CD4-positive, alpha-beta T cell (primary cell): ENCODE data around the gene EPHA1. TPM values are rescaled to one million over a fixed set of nuclear protein-coding genes. Genes with fewer than 3 reads are reported as not detected.
A peak's percentile ranks its signal among the peaks of the same experiment; 100 is the strongest.

Experiments
- ATAC-seq: fragments of 200-7000 bp; cut with Tn5 transposase; one replicate; pipeline ENCODE4 v1.10.0; 2022; ENCODE audit warnings: mild to moderate bottlenecking; ENCODE audit not compliant: poor library complexity
- CTCF ChIA-PET: fragments of 350-600 bp; sonication (Branson Sonifier 250); formaldehyde crosslinking; loops from one replicate; lab custom pipeline; 2021; ENCODE audit warnings: antibody characterized with exemption, inconsistent platforms; lab: Charles Lee
- POLR2A ChIA-PET: fragments of 350-600 bp; sonication (Branson Sonifier 250); formaldehyde crosslinking; loops from one replicate; lab custom pipeline; 2021; ENCODE audit warnings: antibody characterized with exemption, inconsistent platforms; lab: Charles Lee
- DNase-seq, 14 experiments: peaks; one replicate each; pipeline ENCODE4 v3.0.0-alpha.2; 2013 to 2020; ENCODE audit warnings: mixed read lengths in 2 of 14
- H3K27ac ChIP-seq, 2 donors: one replicate each; pipeline versions ENCODE4 v1.5.1 to v1.7.0; 2013; ENCODE audit warnings: low read length in 2 of 2, low read depth in 1 of 2, mild to moderate bottlenecking in 1 of 2
- H3K27me3 ChIP-seq, 2 experiments: 1 replicate in 1 of 2; 2 replicates in 1 of 2; pipeline versions ENCODE4 v1.6.1 to v1.7.0; 2013; ENCODE audit warnings: low read length in 2 of 2, control low read depth in 1 of 2, mild to moderate bottlenecking in 1 of 2, moderate library complexity in 1 of 2; ENCODE audit not compliant: insufficient read depth in 2 of 2, control insufficient read depth in 1 of 2
- H3K36me3 ChIP-seq: one replicate; pipeline ENCODE4 v1.6.1; 2013; ENCODE audit warnings: low read length, control low read depth; ENCODE audit not compliant: insufficient read depth
- H3K4me1 ChIP-seq: one replicate; pipeline ENCODE4 v1.6.1; 2013; ENCODE audit warnings: low read length, control low read depth; ENCODE audit not compliant: insufficient read depth
- H3K4me3 ChIP-seq: one replicate; pipeline ENCODE4 v1.5.1; 2013; ENCODE audit warnings: mild to moderate bottlenecking, low read length, moderate library complexity
- H3K9me3 ChIP-seq, 2 experiments: 1 replicate in 1 of 2; 2 replicates in 1 of 2; pipeline versions ENCODE4 v1.6.1 to v1.7.0; 2013; ENCODE audit warnings: low read length in 2 of 2, mild to moderate bottlenecking in 2 of 2, control low read depth in 1 of 2, moderate library complexity in 1 of 2; ENCODE audit not compliant: control insufficient read depth in 1 of 2, insufficient read depth in 1 of 2
- H3K27ac Mint-ChIP-seq: one replicate; pipeline ENCODE4 v1.8.0; 2020; ENCODE audit warnings: mixed read lengths
- H3K27me3 Mint-ChIP-seq: one replicate; pipeline ENCODE4 v1.8.0; 2021; ENCODE audit warnings: mixed read lengths
- H3K36me3 Mint-ChIP-seq: one replicate; pipeline ENCODE4 v1.8.0; 2021; ENCODE audit warnings: low read depth, mixed read lengths
- H3K4me1 Mint-ChIP-seq: one replicate; pipeline ENCODE4 v1.8.0; 2021; ENCODE audit warnings: low read depth, mixed read lengths
- H3K4me3 Mint-ChIP-seq: one replicate; pipeline ENCODE4 v1.8.0; 2020; ENCODE audit warnings: mild to moderate bottlenecking, mixed read lengths
- H3K9me3 Mint-ChIP-seq: one replicate; pipeline ENCODE4 v1.8.0; 2020; ENCODE audit warnings: mixed read lengths
- intact Hi-C, 2 experiments: fragments of 100-400 bp; cut with DNase I in 1 of 2; cut with micrococcal nuclease in 1 of 2; formaldehyde crosslinking; loops; one replicate each; pipeline versions ENCODE4 v1.15.1 to v1.9.0; 2023 to 2025; cut with DNase I, micrococcal nuclease
- total RNA-seq, 174 experiments: library from RNA in 2 of 174; stranded (reverse) in 2 of 174; gene quantifications; one replicate each; pipeline ENCODE4 v1.2.3 and lab custom pipeline; 2021 to 2026
- TF ChIP-seq, protein P1 (sequence below): fragments of 200-600 bp; IDR thresholded peaks from one replicate; pipeline ENCODE4 v1.8.0; 2022; ENCODE audit warnings: antibody characterized with exemption, mild to moderate bottlenecking

The EPHA1 gene
- total RNA-seq, 2 experiments from 2014 or later: 16.0 to 19.0 TPM

DNA sequence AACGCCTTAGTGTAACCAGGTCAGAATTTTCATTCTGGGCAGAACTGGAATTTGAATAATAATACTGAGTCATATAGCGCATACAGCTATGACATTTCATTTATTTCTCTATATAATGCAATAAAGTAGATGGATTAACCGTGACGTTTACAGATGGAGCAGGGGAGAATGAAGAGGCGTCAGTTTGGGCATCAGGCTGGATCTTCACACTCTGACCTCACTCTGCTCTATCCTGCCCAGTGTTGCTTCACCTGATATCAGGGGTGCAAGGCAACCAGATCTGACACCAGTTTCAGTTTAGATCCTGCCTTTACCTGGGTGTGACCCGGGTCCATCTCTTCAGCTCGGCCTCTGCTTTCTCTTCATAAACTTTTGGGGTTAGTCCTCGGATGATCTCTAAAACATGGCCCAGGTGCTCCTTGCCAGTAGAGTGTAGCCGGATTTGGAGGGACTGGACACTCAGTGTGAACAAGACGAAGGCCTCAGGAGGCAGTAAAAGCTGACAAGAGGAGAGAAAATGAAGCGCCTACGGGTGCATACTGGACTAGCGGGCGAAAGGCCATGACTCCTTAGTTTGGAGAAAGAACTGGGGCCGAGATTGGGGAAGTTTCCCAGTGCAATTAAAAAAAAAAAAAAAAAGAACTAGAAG, 28.9 kb downstream of the EPHA1 start:
- peaks cover 77% of the 10 kb centered on the region for H3K4me1 ChIP-seq
- no peaks in the 10 kb centered on the region for H3K9me3 Mint-ChIP-seq
- peaks cover 14% of the 10 kb centered on the region for H3K36me3 Mint-ChIP-seq
- H3K4me1 Mint-ChIP-seq: peaks cover 47% of the 10 kb centered on the region
- H3K27me3 ChIP-seq: no peaks in the 10 kb centered on the region
- CTCF ChIA-PET: interaction anchor here (0.6 to 2.1 kb wide), 38 partner anchors 8 to 765 kb away, joined by 3 to 16 read pairs (median 5); partner anchors contain the start of genes CASP2, EPHA1, FAM131B and GSTK1
- intact Hi-C loops: loop anchor here (1.0 to 10.0 kb wide), 8 partner anchors 15 to 572 kb away; partner anchors contain the start of genes CASP2 (in 1 of the 2), EPHA1 (in 1 of the 2) and EPHB6 (in 1 of the 2)
- ATAC-seq (no peak), DNase-seq (peak in 1 of 14 experiments; percentile 57)
- no peaks in the 10 kb centered on the region for H3K36me3 ChIP-seq
- TF ChIP-seq, protein P1, sequence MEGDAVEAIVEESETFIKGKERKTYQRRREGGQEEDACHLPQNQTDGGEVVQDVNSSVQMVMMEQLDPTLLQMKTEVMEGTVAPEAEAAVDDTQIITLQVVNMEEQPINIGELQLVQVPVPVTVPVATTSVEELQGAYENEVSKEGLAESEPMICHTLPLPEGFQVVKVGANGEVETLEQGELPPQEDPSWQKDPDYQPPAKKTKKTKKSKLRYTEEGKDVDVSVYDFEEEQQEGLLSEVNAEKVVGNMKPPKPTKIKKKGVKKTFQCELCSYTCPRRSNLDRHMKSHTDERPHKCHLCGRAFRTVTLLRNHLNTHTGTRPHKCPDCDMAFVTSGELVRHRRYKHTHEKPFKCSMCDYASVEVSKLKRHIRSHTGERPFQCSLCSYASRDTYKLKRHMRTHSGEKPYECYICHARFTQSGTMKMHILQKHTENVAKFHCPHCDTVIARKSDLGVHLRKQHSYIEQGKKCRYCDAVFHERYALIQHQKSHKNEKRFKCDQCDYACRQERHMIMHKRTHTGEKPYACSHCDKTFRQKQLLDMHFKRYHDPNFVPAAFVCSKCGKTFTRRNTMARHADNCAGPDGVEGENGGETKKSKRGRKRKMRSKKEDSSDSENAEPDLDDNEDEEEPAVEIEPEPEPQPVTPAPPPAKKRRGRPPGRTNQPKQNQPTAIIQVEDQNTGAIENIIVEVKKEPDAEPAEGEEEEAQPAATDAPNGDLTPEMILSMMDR: no peak
- POLR2A ChIA-PET: interaction anchor here (0.6 to 3.1 kb wide), 29 partner anchors 8 to 936 kb away, joined by 3 to 57 read pairs (median 4); partner anchors contain the start of genes CASP2, EPHA1 and GSTK1
- no peaks in the 10 kb centered on the region for H3K27me3 Mint-ChIP-seq
- peak overlapping the region; percentile 87 for H3K4me3 ChIP-seq
- H3K9me3 ChIP-seq: no peaks in the 10 kb centered on the region
- peak overlapping the region; percentile 91 to 97 for H3K27ac ChIP-seq
- H3K4me3 Mint-ChIP-seq: peak overlapping the region; percentile 95
- H3K27ac Mint-ChIP-seq: peak overlapping the region; percentile 98

DNA sequence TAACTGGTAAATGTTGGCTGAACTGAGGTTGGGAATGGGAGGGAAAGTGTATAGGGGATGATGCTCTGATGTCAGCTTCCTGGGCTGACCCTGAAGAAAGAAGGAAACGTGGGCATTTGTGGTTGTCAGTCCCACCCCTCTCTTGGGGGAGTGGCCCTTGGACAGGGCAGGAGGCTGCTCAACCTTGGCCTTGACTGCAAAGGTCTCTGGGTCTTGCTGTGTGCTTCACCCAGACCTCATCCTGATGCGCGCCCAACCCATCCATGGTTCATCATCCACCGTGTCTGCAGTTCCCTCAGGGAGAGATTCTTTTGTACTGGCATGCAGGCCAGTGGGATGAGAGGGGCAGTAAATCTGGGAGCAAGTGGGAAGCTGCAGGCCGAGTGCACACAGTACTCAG, 32.3 kb downstream of the EPHA1 start:
- intact Hi-C loops: loop anchor here in 1 of 2 experiments (5.0 kb wide), 1 partner anchor 69 kb away; no protein-coding TSS in a partner anchor
- peak overlapping the region; percentile 91 for H3K27ac Mint-ChIP-seq
- Histone ChIP-seq H3K9me3 (no peaks in the 10 kb centered on the region), H3K36me3 (no peaks in the 10 kb centered on the region), H3K27me3 (no peaks in the 10 kb centered on the region), H3K4me3 (no peak overlapping the region), H3K4me1 (peaks cover 72% of the 10 kb centered on the region), H3K27ac (peak overlapping the region; percentile 71 to 80)
- peak overlapping the region; percentile 21 for H3K4me3 Mint-ChIP-seq
- CTCF ChIA-PET: no interaction called here
- no peaks in the 10 kb centered on the region for H3K27me3 Mint-ChIP-seq
- DNase-seq (no peak), ATAC-seq (no peak)
- TF ChIP-seq, protein P1: no peak
- peaks cover 75% of the 10 kb centered on the region for H3K4me1 Mint-ChIP-seq
- no peaks in the 10 kb centered on the region for H3K9me3 Mint-ChIP-seq
- H3K36me3 Mint-ChIP-seq: peaks cover 8% of the 10 kb centered on the region
- POLR2A ChIA-PET: interaction anchor here (2.1 to 3.6 kb wide), 2 partner anchors 8 to 31 kb away, joined by 19 to 26 read pairs; partner anchors contain the start of gene EPHA1

DNA sequence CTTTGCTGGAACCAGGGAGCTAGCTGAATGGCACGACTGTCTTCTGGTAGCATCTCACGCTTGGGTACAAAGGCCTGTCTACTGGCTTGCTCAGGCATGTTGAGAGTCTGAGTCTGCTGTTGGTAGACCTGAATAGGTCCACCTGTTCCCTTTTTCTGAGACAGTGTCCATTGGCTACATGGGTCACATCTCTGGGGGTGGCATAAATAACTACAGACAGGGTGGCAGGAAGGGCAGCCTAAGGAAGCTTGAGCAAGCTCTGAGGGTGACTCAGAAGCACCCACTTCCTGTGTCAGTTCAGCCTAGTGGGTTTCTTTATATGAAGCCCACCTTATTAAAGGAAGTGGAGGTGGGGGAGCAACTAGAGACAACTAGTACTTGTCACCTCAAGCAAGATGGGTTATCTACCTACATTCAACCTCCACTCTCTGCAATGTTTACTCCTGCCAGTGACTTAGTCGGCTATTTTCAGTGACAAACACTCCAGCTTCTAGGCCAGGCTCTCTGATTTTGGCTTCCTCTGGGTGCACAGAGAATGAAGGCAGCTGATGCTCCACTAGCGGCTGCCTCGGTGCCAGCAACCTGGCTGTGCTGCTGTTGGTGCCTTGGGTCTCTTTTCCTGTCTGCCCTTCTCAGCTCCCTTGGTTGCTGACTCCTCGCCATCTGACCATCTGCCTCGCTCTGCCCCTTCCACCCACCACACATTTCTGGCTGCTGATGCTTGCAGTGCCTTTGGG, 33.2 kb downstream of the EPHA1 start:
- Mint-ChIP-seq H3K9me3 (no peaks in the 10 kb centered on the region), H3K27me3 (no peaks in the 10 kb centered on the region), H3K36me3 (peaks cover 8% of the 10 kb centered on the region), H3K4me1 (peaks cover 81% of the 10 kb centered on the region), H3K27ac (peak overlapping the region; percentile 91), H3K4me3 (peak overlapping the region; percentile 70)
- no peak overlapping the region for H3K4me3 ChIP-seq
- H3K9me3 ChIP-seq: no peaks in the 10 kb centered on the region
- ATAC-seq (peak; percentile 59), DNase-seq (peak; percentile 18 to 86 (median 38))
- POLR2A ChIA-PET: interaction anchor here (0.5 to 3.6 kb wide), 11 partner anchors 9 to 1444 kb away, joined by 3 to 26 read pairs (median 4); partner anchors contain the start of gene EPHA1
- intact Hi-C loops: loop anchor here in 1 of 2 experiments (5.0 kb wide), 1 partner anchor 68 kb away; no protein-coding TSS in a partner anchor
- peak overlapping the region; percentile 71 to 80 for H3K27ac ChIP-seq
- H3K4me1 ChIP-seq: peaks cover 75% of the 10 kb centered on the region
- no peaks in the 10 kb centered on the region for H3K27me3 ChIP-seq
- TF ChIP-seq, protein P1: no peak
- CTCF ChIA-PET: interaction anchor here (1.1 to 1.2 kb wide), 2 partner anchors 27 to 136 kb away, joined by 3 to 4 read pairs; no protein-coding TSS in a partner anchor
- no peaks in the 10 kb centered on the region for H3K36me3 ChIP-seq
